ENCODE data around the gene VRK3. TPM values are rescaled to one million over a fixed set of nuclear protein-coding genes. Genes with fewer than 3 reads are reported as not detected.

VRK3 gene
- total RNA-seq, 4 donors from 2014 or later = 26.3 to 67.7 (median 50.0) TPM

DNA sequence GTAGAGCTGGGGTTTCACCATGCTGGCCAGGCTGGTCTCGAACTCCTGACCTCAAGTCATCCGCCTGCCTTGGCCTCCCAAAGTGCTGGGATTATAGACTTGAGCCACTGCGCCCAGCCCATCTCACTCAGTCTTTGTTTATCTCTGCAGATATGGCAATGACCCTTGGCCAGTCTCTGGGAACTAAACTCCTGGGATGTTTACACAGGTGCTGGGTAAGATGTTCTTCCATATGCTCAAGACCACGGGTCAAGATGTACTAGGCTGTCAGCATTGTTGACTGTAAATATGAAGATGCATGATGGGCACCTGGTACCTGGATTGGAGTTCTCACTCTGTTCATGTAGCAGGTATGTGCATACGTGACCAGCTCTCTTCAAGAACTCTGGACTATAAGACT is 36.5 kb upstream of the VRK3 start:
- TF ChIP-seq EP300 (IDR thresholded peaks at IDR 0.05; ENCODE audit: low read depth) (no peak), CTCF (IDR thresholded peaks at IDR 0.05) (no peak), POLR2A (IDR thresholded peaks at IDR 0.05) (no peak), POLR2AphosphoS5 (IDR thresholded peaks at IDR 0.05) (no peak)
- Histone ChIP-seq H3K27ac (no peak overlapping the region), H3K4me1 (no peaks in the 10 kb centered on the region), H3K27me3 (no peaks in the 10 kb centered on the region), H3K36me3 (no peaks in the 10 kb centered on the region), H3K9me3 (peaks cover 19 to 27% of the 10 kb centered on the region in 2 donors), H3K4me3 (no peak overlapping the region)
- DNase-seq = no peak
- WGBS, 2 donors (ENCODE audit: low coverage in 1 of 2) = 55% methylated on average over 5 of the region's 5 CpGs; no CpG with 5 or more reads in 1 of the 2 donors
- intact Hi-C loops (cut with DNase I; ENCODE audit: low total_unique reads) = no loop called here
- in situ Hi-C loops (cut with MboI; ENCODE audit: low pct_ligation_motif_present in 1 of 4, low pct_unique_long_range_greater_than_20kb in 1 of 4, low sequenced_read_pairs in 3 of 4) = no loop called here

DNA sequence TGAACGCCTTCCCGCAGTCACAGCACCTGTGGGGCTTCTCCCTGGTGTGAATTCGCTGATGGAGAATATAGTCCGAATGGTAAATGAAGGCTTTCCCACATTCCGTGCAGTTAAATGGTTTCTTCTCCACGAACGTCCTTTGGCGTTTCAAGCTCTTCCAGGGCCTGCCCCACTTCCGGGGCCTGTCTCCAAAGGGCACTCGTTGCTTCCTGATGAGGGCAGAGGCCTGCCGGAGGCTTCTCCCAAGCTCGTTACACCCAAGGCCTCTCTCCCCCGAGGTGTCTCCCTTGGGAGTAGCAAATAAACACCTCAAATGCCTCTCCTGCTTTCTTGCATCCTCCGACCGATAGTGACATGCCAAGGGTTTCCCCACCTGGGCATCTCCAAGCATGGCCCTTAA is 34.9 kb upstream of the VRK3 start:
- no peak overlapping the region for H3K4me3 ChIP-seq
- peaks cover 19 to 27% of the 10 kb centered on the region in 2 donors for H3K9me3 ChIP-seq
- no peaks in the 10 kb centered on the region for H3K27me3 ChIP-seq
- 84 to 91% methylated on average over 13 to 15 of the region's 15 CpGs for WGBS, 2 donors (ENCODE audit: low coverage in 1 of 2)
- in situ Hi-C loops (cut with MboI; ENCODE audit: low pct_ligation_motif_present in 1 of 4, low pct_unique_long_range_greater_than_20kb in 1 of 4, low sequenced_read_pairs in 3 of 4) = no loop called here
- DNase-seq = no peak
- no peaks in the 10 kb centered on the region for H3K36me3 ChIP-seq
- H3K27ac ChIP-seq = no peak overlapping the region
- intact Hi-C loops (cut with DNase I; ENCODE audit: low total_unique reads) = no loop called here
- TF ChIP-seq POLR2A (IDR thresholded peaks at IDR 0.05) = no peak
- no peaks in the 10 kb centered on the region for H3K4me1 ChIP-seq

DNA sequence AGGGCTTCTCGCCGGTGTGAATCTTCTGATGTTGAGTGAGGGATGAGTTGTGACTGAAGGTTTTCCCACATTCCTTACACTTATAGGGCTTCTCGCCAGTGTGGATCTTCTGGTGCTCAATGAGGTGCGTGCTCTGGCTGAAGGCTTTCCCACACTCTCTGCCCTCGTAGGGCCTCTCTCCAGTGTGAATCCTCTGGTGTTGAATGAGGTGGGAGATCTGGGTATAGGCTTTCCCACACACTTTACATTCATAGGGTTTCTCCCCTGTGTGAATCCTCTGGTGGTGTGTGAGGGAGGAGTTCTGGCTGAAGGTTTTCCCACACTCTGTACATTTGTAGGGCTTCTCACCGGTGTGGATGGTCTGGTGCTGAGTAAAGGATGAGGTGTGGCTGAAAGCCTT is 33.9 kb upstream of the VRK3 start:
- 86% methylated on average over 6 of the region's 6 CpGs; no CpG with 5 or more reads in 1 of the 2 donors for WGBS, 2 donors (ENCODE audit: low coverage in 1 of 2)
- Histone ChIP-seq H3K27ac (no peak overlapping the region), H3K9me3 (peaks cover 19 to 27% of the 10 kb centered on the region in 2 donors), H3K4me1 (no peaks in the 10 kb centered on the region), H3K36me3 (no peaks in the 10 kb centered on the region), H3K27me3 (no peaks in the 10 kb centered on the region), H3K4me3 (no peak overlapping the region)
- in situ Hi-C loops (cut with MboI; ENCODE audit: low pct_ligation_motif_present in 1 of 4, low pct_unique_long_range_greater_than_20kb in 1 of 4, low sequenced_read_pairs in 3 of 4) (no loop called here), intact Hi-C loops (cut with DNase I; ENCODE audit: low total_unique reads) (no loop called here)
- DNase-seq = no peak
- TF ChIP-seq POLR2AphosphoS5 (IDR thresholded peaks at IDR 0.05) (no peak), CTCF (IDR thresholded peaks at IDR 0.05) (no peak), POLR2A (IDR thresholded peaks at IDR 0.05) (no peak), EP300 (IDR thresholded peaks at IDR 0.05; ENCODE audit: low read depth) (no peak)

GRCh38 chr19:50058425-50058824 is 33.3 kb upstream of the VRK3 start:
- no peak overlapping the region for H3K4me3 ChIP-seq
- no peaks in the 10 kb centered on the region for H3K36me3 ChIP-seq
- DNase-seq = no peak
- WGBS, 2 donors (ENCODE audit: low coverage in 1 of 2) = 96% methylated on average over 2 of the region's 2 CpGs; no CpG with 5 or more reads in 1 of the 2 donors
- in situ Hi-C loops (cut with MboI; ENCODE audit: low pct_ligation_motif_present in 1 of 4, low pct_unique_long_range_greater_than_20kb in 1 of 4, low sequenced_read_pairs in 3 of 4) = no loop called here
- no peak overlapping the region for H3K27ac ChIP-seq
- no peaks in the 10 kb centered on the region for H3K4me1 ChIP-seq
- peaks cover 19 to 27% of the 10 kb centered on the region in 2 donors for H3K9me3 ChIP-seq
- TF ChIP-seq CTCF (IDR thresholded peaks at IDR 0.05) = no peak
- TF ChIP-seq POLR2AphosphoS5 (IDR thresholded peaks at IDR 0.05) = no peak
- no peak for TF ChIP-seq POLR2A (IDR thresholded peaks at IDR 0.05)
- TF ChIP-seq EP300 (IDR thresholded peaks at IDR 0.05; ENCODE audit: low read depth) = no peak
- H3K27me3 ChIP-seq = no peaks in the 10 kb centered on the region
- intact Hi-C loops (cut with DNase I; ENCODE audit: low total_unique reads) = no loop called here

DNA sequence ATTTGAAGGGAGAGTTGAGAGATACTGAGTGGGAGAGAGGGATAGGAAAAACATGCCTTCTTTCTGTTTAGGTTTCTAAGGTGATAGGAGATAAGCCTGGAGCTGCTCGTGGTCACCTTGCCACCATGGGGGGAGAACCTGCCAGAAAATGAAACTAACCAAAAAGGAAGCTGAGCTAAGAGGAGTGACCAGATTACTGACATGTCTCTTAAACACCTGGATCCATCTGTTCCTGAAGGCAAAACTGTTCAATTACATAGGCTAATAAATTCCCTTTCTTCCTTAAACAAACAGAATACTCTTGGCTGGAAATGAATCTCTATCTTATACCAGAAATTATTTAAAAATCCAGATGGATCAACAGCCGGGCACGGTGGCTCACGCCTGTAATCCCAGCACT is 27.9 kb upstream of the VRK3 start:
- H3K4me3 ChIP-seq = no peak overlapping the region
- in situ Hi-C loops (cut with MboI; ENCODE audit: low pct_ligation_motif_present in 1 of 4, low pct_unique_long_range_greater_than_20kb in 1 of 4, low sequenced_read_pairs in 3 of 4) = no loop called here
- 72 to 88% methylated on average over 4 of the region's 4 CpGs for WGBS, 2 donors (ENCODE audit: low coverage in 1 of 2)
- DNase-seq = no peak
- H3K4me1 ChIP-seq = peaks cover 0 to 16% (median 15%) of the 10 kb centered on the region in 4 donors
- peaks cover 3 to 5% of the 10 kb centered on the region in 2 donors for H3K9me3 ChIP-seq
- TF ChIP-seq POLR2A (IDR thresholded peaks at IDR 0.05) = no peak
- TF ChIP-seq EP300 (IDR thresholded peaks at IDR 0.05; ENCODE audit: low read depth) = no peak
- no peak for TF ChIP-seq CTCF (IDR thresholded peaks at IDR 0.05)
- TF ChIP-seq POLR2AphosphoS5 (IDR thresholded peaks at IDR 0.05) = no peak
- H3K27me3 ChIP-seq = no peaks in the 10 kb centered on the region
- no peaks in the 10 kb centered on the region for H3K36me3 ChIP-seq
- intact Hi-C loops (cut with DNase I; ENCODE audit: low total_unique reads) = no loop called here
- H3K27ac ChIP-seq = no peak overlapping the region

Data from transverse colon (tissue), 4 donors.